NOMO-1 treated with DMSO at 0.1 percent for 48 hours (cell line): ENCODE results near the gene ZNF526.
A peak's percentile ranks its signal among the peaks of the same experiment; 100 is the strongest.

ENCODE experiments used
- DNase-seq: peaks from one replicate; lab custom pipeline; 2025; ENCODE audit not compliant: unreplicated experiment; lab: John Stamatoyannopoulos, UW

ZNF526 gene

DNA sequence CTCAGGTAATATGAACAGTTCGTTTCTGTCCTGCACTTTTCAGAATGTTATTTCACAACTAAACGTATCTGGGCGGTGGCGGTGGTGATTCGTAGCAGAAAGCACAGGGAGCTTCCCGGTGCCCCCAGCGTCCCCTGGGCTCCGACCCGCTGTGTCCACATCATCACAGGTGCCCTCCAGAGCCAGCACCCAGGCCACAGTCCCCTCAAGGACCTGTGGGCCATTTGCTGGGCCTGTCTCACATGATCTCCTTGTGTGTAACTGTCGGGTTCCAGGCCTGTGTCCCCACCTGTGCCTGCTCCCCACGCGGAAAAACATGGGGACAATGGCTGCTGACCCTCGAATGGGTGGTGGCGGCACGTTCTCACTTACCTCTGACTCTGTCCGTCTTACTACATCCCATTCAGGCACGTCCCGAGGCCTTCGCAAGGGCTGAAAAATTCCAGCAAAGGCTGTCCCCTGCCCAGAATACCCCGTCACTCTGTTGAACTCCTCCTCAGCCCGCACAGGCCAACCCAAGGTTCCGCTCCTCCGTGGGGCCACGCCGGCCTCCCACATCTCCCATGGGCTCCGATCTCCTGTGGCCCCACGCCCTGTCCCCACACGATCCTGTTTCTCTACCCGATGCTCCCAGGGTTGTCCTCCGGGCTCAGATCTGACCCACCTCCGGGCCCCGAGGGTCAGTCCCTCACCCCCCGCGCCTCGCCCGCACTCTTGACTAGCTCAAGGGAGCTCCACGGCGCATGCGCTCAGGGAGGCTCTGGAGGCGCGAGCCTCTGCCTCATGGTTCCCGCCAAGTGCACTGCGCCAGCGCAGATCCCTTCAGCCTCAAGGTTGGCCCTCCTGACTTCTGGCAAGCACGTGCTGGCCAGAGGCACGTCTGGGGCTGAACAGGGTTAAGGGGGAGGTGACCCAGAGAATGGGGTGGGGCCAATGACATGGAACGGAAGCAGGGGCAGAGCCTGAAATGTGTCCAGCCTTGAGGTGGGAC, 23.8 kb upstream of the ZNF526 start:
- no peak for DNase-seq

DNA sequence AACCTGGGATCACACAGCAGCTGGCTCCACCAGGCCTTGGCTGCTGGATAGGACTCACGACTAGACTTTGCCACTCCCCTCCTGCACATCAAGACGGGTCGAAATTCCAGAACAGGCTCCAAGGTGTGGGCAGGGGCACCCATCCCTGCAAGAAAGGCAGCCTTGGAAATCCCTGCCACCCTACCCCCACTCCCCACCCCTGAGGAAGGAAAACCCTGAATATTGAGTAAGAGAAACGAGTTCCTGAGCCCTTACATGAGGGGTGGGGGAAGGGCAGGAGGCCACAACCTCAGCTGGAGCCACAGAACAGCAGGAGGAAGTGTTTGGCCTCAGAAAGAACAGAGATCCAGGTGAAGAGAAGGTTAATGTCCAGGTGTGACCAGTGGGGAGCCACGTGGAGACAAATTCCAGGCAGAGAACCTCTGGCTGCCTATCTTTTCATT, 22.7 kb upstream of the ZNF526 start:
- DNase-seq, result peak; percentile 66

DNA sequence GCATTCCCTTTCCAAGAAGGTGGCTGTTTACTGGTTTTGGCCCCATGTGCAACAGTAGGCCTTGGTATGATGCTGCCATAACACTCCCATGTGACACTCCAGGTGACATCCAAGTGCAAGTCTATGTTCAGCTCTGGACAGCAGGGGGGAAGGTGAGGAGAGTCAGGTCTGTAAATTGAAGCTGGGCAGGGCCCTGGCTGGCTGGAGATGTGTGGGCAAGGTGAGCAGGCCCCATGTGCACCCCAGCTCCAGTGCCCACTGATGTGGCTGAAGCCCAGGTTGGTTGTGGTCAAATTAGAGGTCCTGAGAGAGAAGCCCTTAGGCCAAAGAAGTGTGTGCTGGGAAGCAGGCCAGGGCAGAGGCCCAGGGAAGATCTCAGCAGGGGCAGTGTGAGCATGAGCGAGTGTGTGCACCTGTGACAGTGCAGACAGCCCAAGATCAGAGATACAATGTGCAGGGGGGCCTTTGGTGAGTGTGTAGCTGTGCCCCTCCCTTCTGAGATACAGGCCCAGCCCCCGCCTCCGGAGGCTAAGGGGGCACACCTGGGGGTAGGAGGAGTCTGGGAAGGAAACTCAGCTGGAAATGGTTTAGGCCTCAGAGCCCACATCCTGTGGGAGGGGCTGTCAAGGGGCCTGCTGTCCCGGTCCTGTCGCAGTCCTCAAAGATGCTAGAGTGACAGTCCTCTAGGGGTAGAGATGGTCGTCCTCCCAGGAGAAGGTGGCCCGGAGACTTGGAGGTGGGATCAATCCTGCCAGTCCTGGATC, 21.3 kb upstream of the ZNF526 start:
- peak; percentile 64 for DNase-seq

DNA sequence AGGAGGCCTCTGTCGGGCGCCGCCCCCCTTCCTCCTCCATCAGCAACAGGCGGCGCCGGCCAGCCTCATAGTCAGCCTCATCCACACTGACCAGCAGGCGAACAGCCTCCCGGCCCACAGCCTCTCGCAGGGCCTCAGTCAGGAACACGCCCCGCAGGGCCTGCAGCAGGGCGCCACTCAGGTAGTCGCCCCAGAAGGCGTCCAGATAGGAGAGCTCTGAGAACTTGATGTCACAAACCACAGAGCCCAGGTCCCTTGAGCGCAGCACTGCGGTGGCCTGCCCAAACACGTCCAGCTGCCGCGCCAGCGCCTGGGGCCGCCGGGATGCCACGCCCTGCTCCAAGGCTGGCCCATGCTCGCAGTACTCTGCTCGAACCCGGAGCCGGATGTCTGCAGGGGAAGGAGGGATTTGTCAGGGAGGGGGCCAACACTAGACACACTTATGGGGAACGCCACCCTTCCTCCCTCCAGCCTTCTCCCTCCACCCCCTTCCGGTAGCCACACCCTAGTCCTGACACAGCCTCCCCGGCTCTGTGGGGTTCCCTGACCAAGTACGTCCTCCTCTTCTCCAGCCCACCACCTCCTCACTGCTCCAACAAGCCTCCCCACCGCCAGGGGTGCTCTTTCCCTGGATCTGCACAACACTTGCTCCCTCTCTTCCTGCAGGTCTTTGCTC, 20.5 kb upstream of the ZNF526 start:
- DNase-seq, result peak; percentile 96

DNA sequence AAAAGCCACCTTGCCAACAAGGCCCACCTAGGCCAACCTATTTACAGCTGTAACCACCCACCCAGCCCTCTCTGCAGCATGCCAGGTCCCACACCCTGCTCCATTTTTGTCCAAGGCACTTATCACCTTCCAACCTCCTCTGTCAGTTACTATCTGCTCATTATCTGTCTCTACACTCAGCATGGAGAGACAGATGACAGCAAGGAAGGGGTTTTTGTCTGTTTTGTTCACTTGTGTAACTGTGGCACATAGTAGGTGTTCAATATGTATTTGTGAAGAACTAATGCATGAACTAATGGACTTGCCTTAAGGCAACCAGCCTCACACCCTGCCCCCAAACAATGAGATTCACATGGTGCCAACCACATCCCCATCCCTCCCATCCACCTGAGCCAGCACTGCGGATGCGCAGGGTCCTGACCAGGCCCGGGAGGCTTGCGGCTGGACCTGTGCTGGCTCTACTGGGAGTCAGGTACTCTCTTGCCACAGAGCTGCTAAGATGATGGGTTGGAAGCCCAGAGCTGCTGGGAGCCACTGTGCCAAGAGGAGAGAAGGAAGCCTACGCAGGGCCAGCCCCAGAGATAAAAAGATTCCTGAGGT, 19.9 kb upstream of the ZNF526 start:
- no peak for DNase-seq

DNA sequence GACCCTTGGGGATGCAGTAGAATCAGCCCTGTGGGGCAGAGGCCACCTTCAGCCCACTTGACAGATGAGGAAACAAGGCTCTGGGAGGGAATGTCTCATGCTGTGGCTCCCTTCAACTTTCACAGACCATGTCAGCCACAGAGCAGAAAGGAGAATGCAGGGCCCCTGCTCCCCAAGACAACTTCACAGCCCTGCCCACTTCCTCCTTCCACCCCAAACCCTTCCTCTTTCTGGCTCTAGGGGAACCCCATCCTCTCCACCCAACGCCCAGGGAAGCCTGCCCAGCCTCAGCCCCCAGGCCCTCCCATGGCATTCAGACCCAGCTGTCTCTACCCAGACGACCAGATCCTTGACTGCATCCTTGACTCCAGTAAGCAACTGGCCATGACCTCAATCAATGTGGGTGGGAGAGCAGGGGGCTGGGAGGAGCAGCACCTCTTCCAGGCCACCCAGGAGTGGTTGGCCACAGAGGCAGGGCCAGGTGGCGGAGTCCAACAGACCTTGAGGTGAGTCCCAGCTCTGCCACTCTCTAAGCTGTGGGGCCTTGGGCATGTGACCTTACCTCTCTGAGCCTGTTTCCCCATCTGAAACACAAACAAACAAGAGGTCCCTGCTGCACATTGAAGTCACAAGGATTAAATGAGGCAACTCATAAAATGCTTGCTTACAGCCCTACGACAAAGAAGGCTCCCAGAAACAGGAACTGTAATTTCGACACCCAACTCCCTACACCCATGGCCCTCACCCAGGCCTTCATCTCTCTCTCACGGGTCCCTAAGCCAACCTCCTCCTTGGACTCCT, 18.4 kb upstream of the ZNF526 start:
- peak; percentile 92 for DNase-seq

DNA sequence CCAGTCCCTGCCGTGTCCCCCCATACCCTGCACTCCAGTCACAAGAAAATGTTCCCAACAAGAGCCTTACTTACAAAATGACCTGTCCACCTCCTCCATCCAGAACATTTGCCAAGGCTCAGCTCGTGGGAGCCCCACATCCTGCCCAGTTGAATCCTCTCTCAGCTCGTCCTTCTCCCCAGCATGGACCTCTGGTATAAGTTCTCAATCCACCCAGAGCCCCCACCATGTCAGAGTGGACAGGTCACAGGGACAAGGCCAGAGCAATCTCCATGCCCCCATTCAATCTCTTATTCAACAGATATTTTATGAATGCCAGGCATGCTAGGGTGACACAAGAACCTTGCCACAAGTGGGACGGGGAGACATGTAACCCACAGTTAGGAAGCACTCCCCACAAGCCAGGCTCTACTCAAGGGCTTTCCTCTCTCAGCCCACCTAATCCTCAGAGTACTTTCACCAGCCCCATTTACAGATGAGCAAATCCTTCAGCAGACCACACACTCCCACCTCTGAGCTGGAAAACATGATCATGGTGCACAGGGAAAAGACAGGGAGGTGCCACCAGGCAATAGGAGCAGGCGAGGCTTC, 17.7 kb upstream of the ZNF526 start:
- no peak for DNase-seq

DNA sequence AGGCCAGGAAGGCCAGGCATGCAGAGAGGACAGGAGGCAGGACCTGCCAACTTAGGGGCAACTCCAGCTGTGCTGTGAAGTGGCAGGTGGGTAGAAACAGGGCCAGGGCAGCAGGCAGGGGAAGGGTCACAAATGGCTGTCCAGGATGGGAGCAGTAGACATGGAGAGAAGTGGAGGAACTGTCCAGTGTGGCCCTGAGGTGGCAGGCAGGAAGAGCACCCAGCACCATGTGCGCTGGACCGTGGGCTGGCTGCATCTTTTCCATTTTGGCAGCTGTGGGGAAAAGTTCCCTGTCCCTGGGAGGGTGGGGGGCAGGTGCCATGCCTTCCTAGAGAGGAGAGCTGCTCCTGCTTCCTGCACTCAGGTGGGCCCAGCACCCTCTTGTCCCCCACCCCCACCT, 16.4 kb upstream of the ZNF526 start:
- no peak for DNase-seq

DNA sequence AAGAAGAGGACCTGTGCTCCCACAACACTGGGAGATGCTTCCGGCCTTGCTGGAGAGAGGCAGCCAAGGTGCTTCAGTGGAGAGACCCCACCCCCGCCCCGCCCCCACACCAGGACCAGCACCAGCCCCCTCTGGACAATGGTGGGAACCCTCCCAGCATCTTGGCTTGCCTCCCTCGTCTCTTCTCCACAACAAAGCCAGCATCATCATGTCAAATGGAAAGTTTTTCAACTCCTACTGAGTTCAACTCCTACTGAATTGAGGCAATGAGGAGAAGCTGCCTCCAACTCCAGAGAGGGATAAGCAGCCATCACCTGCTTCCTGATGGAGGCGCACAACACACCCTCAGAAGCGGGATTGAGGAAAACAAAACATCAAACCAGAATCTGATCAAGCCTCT, 15.4 kb upstream of the ZNF526 start:
- DNase-seq, result no peak

DNA sequence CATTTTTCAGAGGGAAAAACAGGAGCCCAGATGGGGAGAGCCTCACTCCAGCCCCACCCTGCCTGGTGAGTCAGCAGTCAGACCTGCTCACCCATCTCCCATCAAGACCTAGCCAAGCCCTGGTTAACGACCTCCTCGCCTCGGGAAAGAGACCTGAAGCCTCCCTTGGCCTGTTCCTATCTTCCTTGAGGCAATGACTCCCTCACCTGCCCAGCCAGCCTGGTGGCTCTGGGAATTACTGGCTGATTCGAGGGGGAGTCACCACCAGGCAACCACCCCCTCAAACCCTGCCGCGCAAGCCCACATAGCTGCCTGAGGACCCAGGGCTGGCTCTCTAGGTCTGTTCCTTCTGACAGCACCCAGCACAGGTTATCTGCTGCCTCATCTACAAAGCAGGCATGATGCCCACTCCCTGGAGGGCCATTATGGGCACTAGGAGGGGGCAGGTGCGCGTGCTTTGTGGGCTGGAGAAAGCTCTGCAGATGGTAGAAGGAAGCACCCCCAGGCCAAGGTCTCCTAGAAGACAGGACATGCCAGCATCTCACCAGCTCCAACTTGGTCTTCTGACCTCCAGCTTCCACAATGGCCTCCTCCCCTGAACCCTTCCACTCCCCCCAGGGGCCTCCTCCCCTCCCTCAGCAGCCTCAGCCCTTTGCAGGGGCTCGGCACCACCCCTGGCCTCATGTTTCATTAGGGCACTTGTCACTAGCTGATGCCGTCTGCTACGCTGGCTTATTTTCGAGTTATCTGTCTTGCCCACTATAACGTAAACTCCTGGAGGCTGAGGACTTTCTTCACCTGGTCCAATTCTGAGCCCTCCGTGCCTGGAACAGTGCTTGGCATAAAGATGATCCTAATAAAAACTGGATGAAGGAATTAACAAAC, 13.0 kb upstream of the ZNF526 start:
- DNase-seq, result no peak

DNA sequence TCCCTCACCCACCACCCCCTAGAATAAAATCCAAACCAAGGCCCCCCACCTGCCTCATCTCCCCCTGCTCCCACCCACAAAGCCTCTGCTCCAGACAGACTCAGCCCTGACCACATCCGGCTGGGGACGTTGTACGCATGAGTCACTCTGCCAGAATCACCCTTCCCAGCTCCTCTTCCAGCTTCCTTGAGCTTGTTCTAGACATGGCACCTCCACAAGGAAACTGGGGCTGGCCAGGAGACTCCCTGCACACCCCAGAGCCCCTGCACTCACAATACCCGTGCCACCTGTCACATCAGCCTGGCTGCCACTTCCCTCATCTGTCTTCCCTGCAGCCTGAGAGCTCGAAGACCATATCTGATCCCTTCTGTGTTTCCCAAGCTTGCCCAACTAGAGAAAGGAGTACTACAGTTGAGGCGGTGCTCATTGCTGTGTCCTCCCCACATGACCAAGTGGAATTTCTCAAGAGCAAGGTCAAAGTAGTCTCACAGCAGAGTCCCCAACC, 12.3 kb upstream of the ZNF526 start:
- DNase-seq, result peak; percentile 10

DNA sequence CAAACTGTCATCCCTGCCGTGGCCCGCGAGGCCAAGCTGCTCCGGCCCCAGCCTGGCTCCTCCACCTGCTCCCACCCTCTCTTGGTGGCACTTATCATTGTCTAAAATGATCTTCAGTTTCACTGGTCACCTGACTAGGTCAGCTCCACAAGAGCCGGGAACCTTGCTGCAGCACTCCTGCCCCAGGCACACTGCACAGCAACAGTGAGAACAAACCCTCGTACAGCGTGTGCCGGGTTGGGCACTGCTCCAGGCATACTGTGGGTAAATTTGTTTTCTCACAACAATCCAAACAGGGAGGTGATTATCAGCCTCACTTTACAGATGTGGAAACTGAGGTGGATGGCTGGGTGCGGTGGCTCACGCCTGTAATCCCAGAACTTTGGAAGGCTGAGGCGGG, 11.5 kb upstream of the ZNF526 start:
- DNase-seq, result no peak

DNA sequence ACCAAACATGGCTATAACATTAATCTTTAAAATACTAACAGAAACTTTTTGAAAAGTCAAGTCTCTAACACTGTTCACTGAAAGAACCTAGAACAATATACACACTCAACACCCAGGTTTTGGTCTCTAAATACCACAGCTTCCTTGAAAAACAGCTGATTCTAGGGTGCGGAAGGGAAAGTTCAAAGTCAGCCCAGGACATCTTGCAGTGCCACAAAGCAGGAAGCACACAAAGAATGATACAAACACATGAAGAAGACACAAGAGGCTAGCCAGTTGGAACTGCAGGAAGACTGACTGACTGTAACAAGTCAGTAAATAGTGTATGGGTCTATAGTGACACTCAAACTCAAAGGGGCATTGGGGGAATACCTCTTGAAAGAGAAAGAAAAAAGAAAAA, 7.2 kb upstream of the ZNF526 start:
- DNase-seq, result no peak

DNA sequence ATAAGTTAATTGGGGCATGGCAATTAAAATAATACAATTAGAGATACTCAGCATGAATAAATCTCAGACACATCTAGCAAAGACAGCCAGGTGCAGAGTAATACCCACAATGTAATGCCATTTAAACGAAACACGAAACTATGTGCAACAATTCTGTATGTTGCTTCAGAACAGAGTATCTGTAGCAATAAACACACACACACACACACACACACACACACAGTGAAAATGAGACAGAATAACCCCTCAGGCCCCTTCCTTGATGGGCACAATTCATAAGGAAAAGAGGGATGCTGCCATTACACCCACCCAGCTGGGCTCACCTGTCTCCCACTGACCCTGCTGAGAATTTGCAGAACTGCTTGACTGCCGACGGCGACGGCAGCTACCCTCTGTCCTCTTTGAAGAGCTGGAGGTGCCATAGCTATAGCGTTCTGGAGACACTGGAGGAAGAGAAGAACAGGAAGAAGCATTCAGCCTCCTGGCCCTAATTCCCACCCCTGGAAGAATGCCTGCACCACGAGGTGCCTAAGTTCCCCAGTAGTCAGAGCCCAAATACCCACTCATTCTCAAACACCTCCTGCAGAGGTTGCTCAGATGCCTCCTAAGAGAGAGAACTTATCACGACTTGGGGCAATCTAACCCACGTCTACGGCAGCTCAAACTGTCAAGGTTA, 5.2 kb upstream of the ZNF526 start:
- DNase-seq, result no peak

DNA sequence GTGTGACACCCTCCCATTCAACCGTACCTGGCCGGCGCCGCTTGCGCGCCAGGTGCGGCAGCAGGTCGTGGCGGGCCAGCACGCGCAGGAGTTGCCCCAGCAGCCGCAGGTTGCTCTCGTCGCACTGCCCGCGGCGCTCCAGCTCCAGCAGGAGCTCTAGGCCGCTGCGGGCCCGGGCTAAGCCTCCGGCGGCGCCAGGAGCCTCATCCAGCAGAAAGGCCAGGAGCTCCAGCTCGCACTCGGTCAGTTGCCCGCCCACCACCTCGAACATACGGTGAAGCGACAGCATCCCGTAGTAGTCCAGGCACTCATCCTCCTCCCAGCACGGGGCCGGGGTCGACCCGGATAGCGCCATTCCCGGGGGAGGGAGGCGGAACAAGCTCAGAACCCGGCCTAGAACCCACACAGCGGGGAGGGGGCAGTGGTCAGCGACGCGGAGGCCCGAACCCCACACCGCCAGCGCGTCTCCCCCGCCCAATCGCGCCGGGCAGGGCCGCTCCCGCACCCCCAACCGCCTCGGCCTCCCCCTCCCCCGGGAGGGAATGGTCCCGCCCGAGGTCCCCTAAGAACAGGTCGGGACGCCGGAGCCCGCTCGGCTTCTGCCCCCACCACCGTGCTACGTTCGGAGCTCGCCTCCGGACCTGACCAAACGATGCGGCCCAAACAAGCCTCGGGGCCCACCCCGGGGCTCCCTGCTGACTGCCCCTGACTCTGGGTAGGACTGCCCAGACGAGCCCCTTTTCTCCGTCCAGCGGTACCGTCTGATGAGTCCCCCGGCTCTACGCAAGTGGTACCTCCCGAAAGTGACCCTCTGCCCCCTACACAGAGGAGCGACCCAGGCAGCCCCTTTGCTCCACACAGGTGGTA, 3.2 kb upstream of the ZNF526 start:
- DNase-seq, result no peak

DNA sequence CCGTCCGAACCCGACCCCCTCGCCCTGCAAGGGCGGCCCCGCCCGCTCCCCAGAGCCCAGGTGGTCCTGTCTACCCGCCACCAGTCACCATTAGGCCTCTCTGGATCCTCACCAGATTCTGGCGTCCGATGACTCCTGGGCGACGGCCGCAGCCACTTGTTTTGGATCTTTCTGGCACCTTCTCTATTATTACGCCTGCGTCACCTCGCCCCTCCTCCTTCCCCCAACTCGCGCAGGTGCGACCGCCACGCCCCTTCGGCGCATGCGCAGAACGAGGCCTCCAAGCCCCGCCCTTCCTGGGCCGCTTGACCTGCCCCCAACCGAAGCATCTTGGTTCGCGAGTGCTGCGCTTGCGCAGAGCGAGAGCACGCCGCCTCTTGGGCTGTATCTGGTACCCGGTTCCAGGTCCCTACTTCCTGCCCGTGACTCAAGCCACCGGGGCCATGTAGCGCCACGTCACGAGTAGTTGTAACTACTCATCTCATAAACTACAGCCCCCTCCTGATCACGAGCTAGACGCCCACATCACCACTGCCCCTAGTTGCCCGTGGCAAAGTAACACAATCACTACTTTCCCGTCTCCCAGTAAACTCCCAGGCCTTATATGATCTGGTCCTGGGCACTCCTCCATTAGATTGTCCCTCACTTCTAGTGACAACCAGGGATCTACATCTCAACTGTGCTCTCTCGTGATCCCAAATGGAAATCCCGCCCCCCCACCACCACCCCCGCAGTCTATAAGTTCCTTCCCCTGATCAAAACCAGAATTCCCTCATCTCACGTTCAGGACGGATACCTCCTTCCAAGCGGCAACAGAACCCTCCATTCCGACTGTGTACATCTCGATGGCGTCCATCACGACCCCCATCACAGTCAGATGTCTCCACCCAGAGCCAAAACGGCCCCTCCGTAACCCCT, 2.3 kb upstream of the ZNF526 start, which contains the start of gene DEDD2:
Gene DEDD2, minus strand, starts transcription at position 158 of the 918 bp plus-strand sequence. CDS start 670 bp downstream, outside the sequence.
- DNase-seq, result peak; percentile 92
